WERI-Rb-1 (cell line): Measurements from ENCODE around the gene HSD11B1L.
A peak's percentile ranks its signal among the peaks of the same experiment; 100 is the strongest.

Experiments
- DNase-seq: peaks from one replicate; pipeline ENCODE4 v3.0.0-alpha.2; 2020
- H3K27ac ChIP-seq: fragments of 250-450 bp; sonication (Bioruptor Pico); 2 replicates; pipeline ENCODE4 v1.5.1; 2020; ENCODE audit warnings: mild to moderate bottlenecking, moderate library complexity
- H3K27me3 ChIP-seq: fragments of 250-450 bp; sonication (Bioruptor Pico); 2 replicates; pipeline ENCODE4 v1.5.1; 2021; ENCODE audit warnings: mild to moderate bottlenecking, low read depth, moderate library complexity; ENCODE audit not compliant: insufficient read depth, severe bottlenecking
- H3K36me3 ChIP-seq: fragments of 250-450 bp; sonication (Bioruptor Pico); 2 replicates; pipeline ENCODE4 v1.5.1; 2020; ENCODE audit warnings: mild to moderate bottlenecking, moderate library complexity
- H3K4me3 ChIP-seq: 2 replicates; pipeline ENCODE4 v1.5.1; 2011; ENCODE audit warnings: low read depth, mild to moderate bottlenecking, control low read depth, low read length
- H3K9me3 ChIP-seq: fragments of 250-450 bp; sonication (Bioruptor Pico); 2 replicates; pipeline ENCODE4 v1.5.1; 2021; ENCODE audit warnings: mild to moderate bottlenecking, moderate library complexity; ENCODE audit not compliant: severe bottlenecking
- CTCF ChIP-seq: IDR thresholded peaks from 2 replicates; pipeline ENCODE4 v1.5.1; 2011; ENCODE audit warnings: low read depth, mild to moderate bottlenecking, control low read depth, inconsistent platforms, low read length

Gene HSD11B1L

DNA sequence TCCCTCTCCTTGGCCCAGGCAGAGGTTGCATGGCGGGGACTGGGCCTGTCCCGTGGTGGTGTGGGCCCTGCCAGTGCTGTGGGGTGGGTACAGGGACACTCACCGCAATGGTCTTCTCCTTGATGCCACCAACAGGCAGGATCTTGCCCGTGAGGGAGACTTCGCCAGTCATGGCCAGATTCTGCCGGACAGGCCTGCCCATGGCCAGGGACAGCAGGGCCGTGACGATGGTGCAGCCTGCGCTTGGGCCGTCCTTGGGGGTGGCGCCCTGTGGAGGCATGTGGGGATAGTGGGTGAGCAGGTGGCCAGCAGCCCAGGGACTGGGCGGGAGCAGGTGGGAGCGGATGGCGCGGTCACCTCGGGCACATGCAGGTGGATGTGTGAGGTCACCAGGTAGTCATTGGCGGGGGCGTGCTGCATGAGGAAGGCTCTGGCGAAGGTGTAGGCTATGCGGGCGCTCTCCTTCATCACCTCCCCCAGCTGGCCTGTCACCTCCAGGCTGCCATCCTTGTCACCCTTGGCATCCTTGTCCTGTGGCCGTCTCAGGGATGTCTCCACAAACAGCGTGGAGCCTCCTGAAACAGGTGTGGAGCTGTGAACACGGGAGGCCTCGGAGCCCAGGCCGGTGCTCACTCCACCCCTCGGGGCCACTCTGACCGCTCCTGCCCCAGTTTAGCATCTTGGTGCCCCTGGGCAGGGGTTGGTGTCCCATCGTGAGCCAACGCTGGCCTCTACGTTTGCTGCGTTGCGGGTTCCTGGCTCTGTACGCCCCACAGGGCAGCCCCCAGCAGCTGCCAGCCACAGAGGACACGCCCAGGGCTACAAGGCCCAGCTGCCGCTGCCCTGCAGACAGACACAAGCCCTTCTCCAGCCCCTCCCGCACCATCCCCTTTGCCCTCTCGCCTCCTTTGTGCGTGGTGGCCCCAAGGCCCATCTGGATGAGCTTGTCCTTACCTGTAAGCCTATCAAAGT is 12.7 kb downstream of the HSD11B1L start:
- no peak for TF ChIP-seq CTCF
- no peak for DNase-seq
- no peak overlapping the region for H3K4me3 ChIP-seq
- no peaks in the 10 kb centered on the region for H3K9me3 ChIP-seq
- no peaks in the 10 kb centered on the region for H3K27me3 ChIP-seq
- H3K27ac ChIP-seq = no peak overlapping the region
- peaks cover 72% of the 10 kb centered on the region for H3K36me3 ChIP-seq

DNA sequence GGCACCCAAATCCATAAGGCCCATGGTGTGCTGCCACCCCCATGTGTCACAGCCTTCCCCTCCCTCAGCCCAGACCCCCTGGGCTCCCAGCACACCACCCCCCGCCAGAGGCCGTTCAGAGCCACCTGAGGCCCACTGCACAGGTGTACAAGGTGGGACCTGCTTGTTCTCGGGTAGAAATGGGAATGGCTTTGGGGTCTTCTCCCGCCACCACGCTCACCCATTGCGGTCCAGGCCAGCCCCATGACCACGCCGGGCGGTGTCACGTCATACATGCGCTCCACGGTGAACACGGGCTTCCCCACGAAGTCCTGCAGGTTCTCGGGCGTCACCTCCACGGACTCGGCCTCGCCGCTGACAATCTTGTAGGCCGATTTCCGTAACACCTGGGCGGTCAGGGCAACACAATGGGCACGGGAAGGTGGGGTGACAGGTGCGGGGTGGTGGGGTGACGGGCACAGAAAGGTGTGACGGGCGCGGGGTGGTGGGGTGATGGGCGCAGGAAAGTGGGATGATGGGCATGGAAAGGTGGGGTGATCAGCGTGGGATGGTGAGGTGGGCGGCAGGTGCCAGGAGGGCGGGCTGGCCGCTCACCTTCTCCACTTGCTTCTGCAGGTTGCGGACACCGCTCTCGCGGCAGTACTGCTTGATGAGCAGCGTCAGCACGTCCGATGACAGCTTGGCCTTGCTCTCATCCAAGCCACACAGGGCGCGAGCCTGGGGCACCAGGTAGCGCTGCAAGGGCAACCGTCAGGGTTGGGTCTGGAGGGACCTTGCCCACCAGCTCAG is 13.5 kb downstream of the HSD11B1L start:
- H3K27ac ChIP-seq = no peak overlapping the region
- H3K9me3 ChIP-seq = no peaks in the 10 kb centered on the region
- no peak overlapping the region for H3K4me3 ChIP-seq
- peaks cover 80% of the 10 kb centered on the region for H3K36me3 ChIP-seq
- DNase-seq = no peak
- no peaks in the 10 kb centered on the region for H3K27me3 ChIP-seq
- TF ChIP-seq CTCF = no peak

- DNase-seq = no peak
- no peaks in the 10 kb centered on the region for H3K27me3 ChIP-seq
- peak overlapping the region; percentile 37; the same call in 1 of the 2 replicates for H3K27ac ChIP-seq
- H3K4me3 ChIP-seq = no peak overlapping the region
- TF ChIP-seq CTCF = no peak
- no peaks in the 10 kb centered on the region for H3K9me3 ChIP-seq
- H3K36me3 ChIP-seq = peaks cover 86% of the 10 kb centered on the region
These were observed 14.3 kb downstream of the HSD11B1L start for GRCh38 chr19:5694956-5695648.

GRCh38 chr19:5695649-5696195 is 14.9 kb downstream of the HSD11B1L start:
- no peaks in the 10 kb centered on the region for H3K27me3 ChIP-seq
- no peak overlapping the region for H3K4me3 ChIP-seq
- H3K27ac ChIP-seq = peak overlapping the region; percentile 37; the same call in 1 of the 2 replicates
- H3K9me3 ChIP-seq = no peaks in the 10 kb centered on the region
- no peak for TF ChIP-seq CTCF
- peaks cover 88% of the 10 kb centered on the region for H3K36me3 ChIP-seq
- no peak for DNase-seq

GRCh38 chr19:5696196-5697021 is 15.6 kb downstream of the HSD11B1L start:
- Histone ChIP-seq H3K36me3 (peaks cover 88% of the 10 kb centered on the region), H3K27ac (peak overlapping the region; percentile 29; the same call in 1 of the 2 replicates), H3K27me3 (no peaks in the 10 kb centered on the region), H3K4me3 (no peak overlapping the region), H3K9me3 (no peaks in the 10 kb centered on the region)
- no peak for DNase-seq
- no peak for TF ChIP-seq CTCF
